ENCODE data around the gene SPAG9.

Gene SPAG9

GRCh38 chr17:51153210-51154072, 32.8 kb upstream of the SPAG9 start, which contains the start of gene NME1 (continued):
- TF ChIP-seq, protein P1, sequence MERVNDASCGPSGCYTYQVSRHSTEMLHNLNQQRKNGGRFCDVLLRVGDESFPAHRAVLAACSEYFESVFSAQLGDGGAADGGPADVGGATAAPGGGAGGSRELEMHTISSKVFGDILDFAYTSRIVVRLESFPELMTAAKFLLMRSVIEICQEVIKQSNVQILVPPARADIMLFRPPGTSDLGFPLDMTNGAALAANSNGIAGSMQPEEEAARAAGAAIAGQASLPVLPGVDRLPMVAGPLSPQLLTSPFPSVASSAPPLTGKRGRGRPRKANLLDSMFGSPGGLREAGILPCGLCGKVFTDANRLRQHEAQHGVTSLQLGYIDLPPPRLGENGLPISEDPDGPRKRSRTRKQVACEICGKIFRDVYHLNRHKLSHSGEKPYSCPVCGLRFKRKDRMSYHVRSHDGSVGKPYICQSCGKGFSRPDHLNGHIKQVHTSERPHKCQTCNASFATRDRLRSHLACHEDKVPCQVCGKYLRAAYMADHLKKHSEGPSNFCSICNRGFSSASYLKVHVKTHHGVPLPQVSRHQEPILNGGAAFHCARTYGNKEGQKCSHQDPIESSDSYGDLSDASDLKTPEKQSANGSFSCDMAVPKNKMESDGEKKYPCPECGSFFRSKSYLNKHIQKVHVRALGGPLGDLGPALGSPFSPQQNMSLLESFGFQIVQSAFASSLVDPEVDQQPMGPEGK (tag by site-specific recombination; IDR thresholded peaks at IDR 0.05), result peak; percentile 72; the same call in 1 of the 2 replicates
- TF ChIP-seq ZNF266 (tag by site-specific recombination; IDR thresholded peaks at IDR 0.05; ENCODE audit: low read depth), result no peak
- TF ChIP-seq ZBTB21 (tag by site-specific recombination; IDR thresholded peaks at IDR 0.05), result peak; percentile 90
- peak; percentile 38; the same call in 1 of the 2 replicates for TF ChIP-seq OSR2 (tag by site-specific recombination; IDR thresholded peaks at IDR 0.05)
- peak; percentile 97 for TF ChIP-seq ZNF366 (tag by site-specific recombination; conservative IDR thresholded peaks at IDR 0.05)
- TF ChIP-seq, protein P2, sequence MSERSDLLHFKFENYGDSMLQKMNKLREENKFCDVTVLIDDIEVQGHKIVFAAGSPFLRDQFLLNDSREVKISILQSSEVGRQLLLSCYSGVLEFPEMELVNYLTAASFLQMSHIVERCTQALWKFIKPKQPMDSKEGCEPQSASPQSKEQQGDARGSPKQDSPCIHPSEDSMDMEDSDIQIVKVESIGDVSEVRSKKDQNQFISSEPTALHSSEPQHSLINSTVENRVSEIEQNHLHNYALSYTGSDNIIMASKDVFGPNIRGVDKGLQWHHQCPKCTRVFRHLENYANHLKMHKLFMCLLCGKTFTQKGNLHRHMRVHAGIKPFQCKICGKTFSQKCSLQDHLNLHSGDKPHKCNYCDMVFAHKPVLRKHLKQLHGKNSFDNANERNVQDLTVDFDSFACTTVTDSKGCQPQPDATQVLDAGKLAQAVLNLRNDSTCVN (tag by site-specific recombination; optimal IDR thresholded peaks at IDR 0.05), result peak; percentile 95
- TF ChIP-seq, protein P3, sequence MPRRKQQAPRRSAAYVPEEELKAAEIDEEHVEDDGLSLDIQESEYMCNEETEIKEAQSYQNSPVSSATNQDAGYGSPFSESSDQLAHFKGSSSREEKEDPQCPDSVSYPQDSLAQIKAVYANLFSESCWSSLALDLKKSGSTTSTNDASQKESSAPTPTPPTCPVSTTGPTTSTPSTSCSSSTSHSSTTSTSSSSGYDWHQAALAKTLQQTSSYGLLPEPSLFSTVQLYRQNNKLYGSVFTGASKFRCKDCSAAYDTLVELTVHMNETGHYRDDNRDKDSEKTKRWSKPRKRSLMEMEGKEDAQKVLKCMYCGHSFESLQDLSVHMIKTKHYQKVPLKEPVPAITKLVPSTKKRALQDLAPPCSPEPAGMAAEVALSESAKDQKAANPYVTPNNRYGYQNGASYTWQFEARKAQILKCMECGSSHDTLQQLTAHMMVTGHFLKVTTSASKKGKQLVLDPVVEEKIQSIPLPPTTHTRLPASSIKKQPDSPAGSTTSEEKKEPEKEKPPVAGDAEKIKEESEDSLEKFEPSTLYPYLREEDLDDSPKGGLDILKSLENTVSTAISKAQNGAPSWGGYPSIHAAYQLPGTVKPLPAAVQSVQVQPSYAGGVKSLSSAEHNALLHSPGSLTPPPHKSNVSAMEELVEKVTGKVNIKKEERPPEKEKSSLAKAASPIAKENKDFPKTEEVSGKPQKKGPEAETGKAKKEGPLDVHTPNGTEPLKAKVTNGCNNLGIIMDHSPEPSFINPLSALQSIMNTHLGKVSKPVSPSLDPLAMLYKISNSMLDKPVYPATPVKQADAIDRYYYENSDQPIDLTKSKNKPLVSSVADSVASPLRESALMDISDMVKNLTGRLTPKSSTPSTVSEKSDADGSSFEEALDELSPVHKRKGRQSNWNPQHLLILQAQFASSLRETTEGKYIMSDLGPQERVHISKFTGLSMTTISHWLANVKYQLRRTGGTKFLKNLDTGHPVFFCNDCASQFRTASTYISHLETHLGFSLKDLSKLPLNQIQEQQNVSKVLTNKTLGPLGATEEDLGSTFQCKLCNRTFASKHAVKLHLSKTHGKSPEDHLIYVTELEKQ (tag by site-specific recombination; IDR thresholded peaks at IDR 0.05; ENCODE audit: borderline replicate concordance), result peak; percentile 94; the same call in 1 of the 2 replicates
- peak; percentile 100 for TF ChIP-seq ZNF501 (tag by site-specific recombination; IDR thresholded peaks at IDR 0.05)
- TF ChIP-seq KLF1 (tag by site-specific recombination; IDR thresholded peaks at IDR 0.05), result peak; percentile 72
- TF ChIP-seq ZNF248 (tag by site-specific recombination; IDR thresholded peaks at IDR 0.05), result no peak; the same call in 1 of the 2 replicates
- peak; percentile 56; the same call in 1 of the 2 replicates for TF ChIP-seq ZNF23 (tag by site-specific recombination; IDR thresholded peaks at IDR 0.05; ENCODE audit: borderline replicate concordance)
- TF ChIP-seq ZBTB1 (tag by site-specific recombination; IDR thresholded peaks at IDR 0.05), result peak; percentile 31; the same call in 1 of the 2 replicates
- TF ChIP-seq KLF9 (tag by site-specific recombination; IDR thresholded peaks at IDR 0.05; ENCODE audit: low read depth), result peak; percentile 83
- TF ChIP-seq ZNF26 (tag by site-specific recombination; IDR thresholded peaks at IDR 0.05), result no peak
- peak; percentile 98 for TF ChIP-seq SP7 (tag by site-specific recombination; IDR thresholded peaks at IDR 0.05)
- TF ChIP-seq, protein P4, sequence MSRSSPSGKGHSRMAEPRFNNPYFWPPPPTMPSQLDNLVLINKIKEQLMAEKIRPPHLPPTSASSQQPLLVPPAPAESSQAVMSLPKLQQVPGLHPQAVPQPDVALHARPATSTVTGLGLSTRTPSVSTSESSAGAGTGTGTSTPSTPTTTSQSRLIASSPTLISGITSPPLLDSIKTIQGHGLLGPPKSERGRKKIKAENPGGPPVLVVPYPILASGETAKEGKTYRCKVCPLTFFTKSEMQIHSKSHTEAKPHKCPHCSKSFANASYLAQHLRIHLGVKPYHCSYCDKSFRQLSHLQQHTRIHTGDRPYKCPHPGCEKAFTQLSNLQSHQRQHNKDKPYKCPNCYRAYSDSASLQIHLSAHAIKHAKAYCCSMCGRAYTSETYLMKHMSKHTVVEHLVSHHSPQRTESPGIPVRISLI (tag by site-specific recombination; IDR thresholded peaks at IDR 0.05), result peak; percentile 97
- TF ChIP-seq ZNF138 (tag by site-specific recombination; IDR thresholded peaks at IDR 0.05; ENCODE audit: borderline replicate concordance), result no peak
- TF ChIP-seq ZNF211 (tag by site-specific recombination; IDR thresholded peaks at IDR 0.05; ENCODE audit: low read depth), result no peak
- no peak for TF ChIP-seq ZNF311 (tag by site-specific recombination; IDR thresholded peaks at IDR 0.05; ENCODE audit: borderline replicate concordance)
- TF ChIP-seq, protein P5, sequence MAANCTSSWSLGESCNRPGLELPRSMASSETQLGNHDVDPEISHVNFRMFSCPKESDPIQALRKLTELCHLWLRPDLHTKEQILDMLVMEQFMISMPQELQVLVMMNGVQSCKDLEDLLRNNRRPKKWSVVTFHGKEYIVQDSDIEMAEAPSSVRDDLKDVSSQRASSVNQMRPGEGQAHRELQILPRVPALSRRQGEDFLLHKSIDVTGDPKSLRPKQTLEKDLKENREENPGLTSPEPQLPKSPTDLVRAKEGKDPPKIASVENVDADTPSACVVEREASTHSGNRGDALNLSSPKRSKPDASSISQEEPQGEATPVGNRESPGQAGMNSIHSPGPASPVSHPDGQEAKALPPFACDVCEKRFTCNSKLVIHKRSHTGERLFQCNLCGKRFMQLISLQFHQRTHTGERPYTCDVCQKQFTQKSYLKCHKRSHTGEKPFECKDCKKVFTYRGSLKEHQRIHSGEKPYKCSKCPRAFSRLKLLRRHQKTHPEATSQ (tag by site-specific recombination; IDR thresholded peaks at IDR 0.05), result peak; percentile 99
- no peak for TF ChIP-seq ZNF132 (tag by site-specific recombination; IDR thresholded peaks at IDR 0.05; ENCODE audit: borderline replicate concordance)
- TF ChIP-seq ZFHX2 (tag by site-specific recombination; conservative IDR thresholded peaks at IDR 0.05), result peak; percentile 100
- TF ChIP-seq GFI1B (tag by site-specific recombination; IDR thresholded peaks at IDR 0.05), result peak; percentile 27; the same call in 1 of the 2 replicates
- no peak for TF ChIP-seq ZNF776 (tag by site-specific recombination; IDR thresholded peaks at IDR 0.05; ENCODE audit: borderline replicate concordance)
- TF ChIP-seq, protein P6, sequence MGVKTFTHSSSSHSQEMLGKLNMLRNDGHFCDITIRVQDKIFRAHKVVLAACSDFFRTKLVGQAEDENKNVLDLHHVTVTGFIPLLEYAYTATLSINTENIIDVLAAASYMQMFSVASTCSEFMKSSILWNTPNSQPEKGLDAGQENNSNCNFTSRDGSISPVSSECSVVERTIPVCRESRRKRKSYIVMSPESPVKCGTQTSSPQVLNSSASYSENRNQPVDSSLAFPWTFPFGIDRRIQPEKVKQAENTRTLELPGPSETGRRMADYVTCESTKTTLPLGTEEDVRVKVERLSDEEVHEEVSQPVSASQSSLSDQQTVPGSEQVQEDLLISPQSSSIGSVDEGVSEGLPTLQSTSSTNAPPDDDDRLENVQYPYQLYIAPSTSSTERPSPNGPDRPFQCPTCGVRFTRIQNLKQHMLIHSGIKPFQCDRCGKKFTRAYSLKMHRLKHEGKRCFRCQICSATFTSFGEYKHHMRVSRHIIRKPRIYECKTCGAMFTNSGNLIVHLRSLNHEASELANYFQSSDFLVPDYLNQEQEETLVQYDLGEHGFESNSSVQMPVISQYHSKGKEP (tag by site-specific recombination; IDR thresholded peaks at IDR 0.05), result peak; percentile 76
- TF ChIP-seq ZNF658 (tag by site-specific recombination; IDR thresholded peaks at IDR 0.05), result no peak
